K562 (cell line): ENCODE data around the gene FAM234B. TPM values are rescaled to one million over a fixed set of nuclear protein-coding genes. Genes with fewer than 3 reads are reported as not detected.

ENCODE experiments used
- DMBX1 ChIP-seq: fragments of 250-450 bp; sonication (Bioruptor Pico); IDR thresholded peaks from 2 replicates; pipeline ENCODE4 v1.8.0; 2022; ENCODE audit warnings: inconsistent platforms, mild to moderate bottlenecking, moderate library complexity, borderline replicate concordance
- NR2C1 ChIP-seq, 2 experiments: fragments of 450-650 bp; IDR thresholded peaks; 2 replicates each; pipeline ENCODE4 v1.6.1; 2017; ENCODE audit warnings: mild to moderate bottlenecking in 2 of 2, antibody characterized with exemption in 1 of 2, inconsistent platforms in 1 of 2, missing compliant biosample characterization in 1 of 2, missing genetic modification characterization in 1 of 2
- TAF7 ChIP-seq: fragments of 450-650 bp; IDR thresholded peaks from 2 replicates; pipeline ENCODE4 v1.6.1; 2016; ENCODE audit warnings: missing genetic modification characterization, missing compliant biosample characterization
- YY1 ChIP-seq, 3 experiments: IDR thresholded peaks; 2 replicates each; pipeline ENCODE4 v1.6.1; 2011; ENCODE audit warnings: low read length in 2 of 3, mild to moderate bottlenecking in 2 of 3, moderate library complexity in 2 of 3, borderline replicate concordance in 1 of 3, control low read depth in 1 of 3, low read depth in 1 of 3; ENCODE audit not compliant: insufficient read depth in 3 of 3, insufficient replicate concordance in 2 of 3, control insufficient read depth in 1 of 3, insufficient read length in 1 of 3; ENCODE audit errors: extremely low read depth in 1 of 3
- ZNF780A ChIP-seq: fragments of 250-450 bp; sonication (Bioruptor Pico); IDR thresholded peaks from 2 replicates; pipeline ENCODE4 v1.5.0; 2021; ENCODE audit warnings: mild to moderate bottlenecking
- polyA plus RNA-seq, 8 experiments: library from polyadenylated mRNA; depleted of rRNA in 4 of 8; stranded (reverse) in 5 of 8; unstranded in 3 of 8; fragments of >200 nt; fragmentation: Nextera tagmentation in 2 of 8; fragmentation: Illumina TruSeq in 1 of 8; extraction: Ambion mirVana in 2 of 8; extraction: Trizol in 1 of 8; gene quantifications; 2 replicates each; pipeline versions ENCODE4 v1.2.1 to v1.2.3, GENCODE V29; 2011 to 2014; ENCODE audit warnings: inconsistent platforms in 1 of 8, missing spikeins in 1 of 8
- total RNA-seq, 7 experiments: library from RNA; depleted of rRNA in 6 of 7; stranded (reverse); fragments of >200 nt in 6 of 7; fragmentation: Illumina TruSeq in 2 of 7; extraction: Trizol in 2 of 7; gene quantifications; 2 replicates each; pipeline versions ENCODE4 v1.2.1 to v1.2.3, GENCODE V29; 2011 to 2021; ENCODE audit warnings: low replicate concordance in 1 of 7
- TF ChIP-seq, protein P1 (sequence below): IDR thresholded peaks from 2 replicates; pipeline ENCODE4 v1.6.1; 2011; ENCODE audit warnings: borderline replicate concordance, low read depth, mild to moderate bottlenecking, moderate library complexity, low read length; ENCODE audit not compliant: insufficient read depth, poor library complexity, severe bottlenecking
- TF ChIP-seq, protein P2 (sequence below): sonication (generic); formaldehyde crosslinking; IDR thresholded peaks from 2 replicates; pipeline ENCODE4 v1.4.0; 2020; ENCODE audit warnings: mild to moderate bottlenecking, missing genetic modification reagents

FAM234B gene
- total and polyA plus RNA-seq, 9 of the 15 experiments (the other 6 are each of a cell fraction or from before 2014, with no cell fraction given): 1.00 to 4.3 (median 2.0) TPM

DNA sequence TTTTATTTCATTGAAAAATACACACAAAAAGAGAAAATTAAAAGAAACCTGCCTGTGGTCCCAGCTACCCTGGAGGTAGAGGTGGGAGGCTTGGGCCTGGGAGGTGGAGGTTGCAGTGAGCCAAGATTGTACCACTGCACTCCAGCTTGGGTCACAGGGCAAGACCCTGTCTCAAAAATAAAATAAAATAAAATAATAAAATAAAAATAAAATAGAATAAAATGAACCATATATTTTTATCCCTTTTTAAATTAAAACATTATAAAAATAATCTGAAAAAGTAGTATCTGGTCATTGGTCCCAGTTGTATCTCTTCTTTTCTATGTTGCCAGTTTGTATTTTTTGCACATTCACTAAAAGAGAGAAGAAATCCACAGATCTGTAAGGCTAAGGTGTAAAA, 16.7 kb upstream of the FAM234B start (continued):
- TF ChIP-seq, protein P1, sequence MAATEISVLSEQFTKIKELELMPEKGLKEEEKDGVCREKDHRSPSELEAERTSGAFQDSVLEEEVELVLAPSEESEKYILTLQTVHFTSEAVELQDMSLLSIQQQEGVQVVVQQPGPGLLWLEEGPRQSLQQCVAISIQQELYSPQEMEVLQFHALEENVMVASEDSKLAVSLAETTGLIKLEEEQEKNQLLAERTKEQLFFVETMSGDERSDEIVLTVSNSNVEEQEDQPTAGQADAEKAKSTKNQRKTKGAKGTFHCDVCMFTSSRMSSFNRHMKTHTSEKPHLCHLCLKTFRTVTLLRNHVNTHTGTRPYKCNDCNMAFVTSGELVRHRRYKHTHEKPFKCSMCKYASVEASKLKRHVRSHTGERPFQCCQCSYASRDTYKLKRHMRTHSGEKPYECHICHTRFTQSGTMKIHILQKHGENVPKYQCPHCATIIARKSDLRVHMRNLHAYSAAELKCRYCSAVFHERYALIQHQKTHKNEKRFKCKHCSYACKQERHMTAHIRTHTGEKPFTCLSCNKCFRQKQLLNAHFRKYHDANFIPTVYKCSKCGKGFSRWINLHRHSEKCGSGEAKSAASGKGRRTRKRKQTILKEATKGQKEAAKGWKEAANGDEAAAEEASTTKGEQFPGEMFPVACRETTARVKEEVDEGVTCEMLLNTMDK: no peak
- TF ChIP-seq DMBX1 (CRISPR knock-in tag) (no peak), YY1 (IDR thresholded peaks at IDR 0.05; ENCODE audit: borderline replicate concordance in 1 of 3, control insufficient read depth in 1 of 3, extremely low read depth in 1 of 3, insufficient read depth in 3 of 3, insufficient read length in 1 of 3, insufficient replicate concordance in 2 of 3, low read depth in 1 of 3, low read length in 2 of 3) (no peak), TAF7 (tag) (no peak), ZNF780A (CRISPR knock-in tag) (no peak), NR2C1 (IDR thresholded peaks at IDR 0.05) (no peak), NR2C1 (tag; IDR thresholded peaks at IDR 0.05) (no peak)
- TF ChIP-seq, protein P2, sequence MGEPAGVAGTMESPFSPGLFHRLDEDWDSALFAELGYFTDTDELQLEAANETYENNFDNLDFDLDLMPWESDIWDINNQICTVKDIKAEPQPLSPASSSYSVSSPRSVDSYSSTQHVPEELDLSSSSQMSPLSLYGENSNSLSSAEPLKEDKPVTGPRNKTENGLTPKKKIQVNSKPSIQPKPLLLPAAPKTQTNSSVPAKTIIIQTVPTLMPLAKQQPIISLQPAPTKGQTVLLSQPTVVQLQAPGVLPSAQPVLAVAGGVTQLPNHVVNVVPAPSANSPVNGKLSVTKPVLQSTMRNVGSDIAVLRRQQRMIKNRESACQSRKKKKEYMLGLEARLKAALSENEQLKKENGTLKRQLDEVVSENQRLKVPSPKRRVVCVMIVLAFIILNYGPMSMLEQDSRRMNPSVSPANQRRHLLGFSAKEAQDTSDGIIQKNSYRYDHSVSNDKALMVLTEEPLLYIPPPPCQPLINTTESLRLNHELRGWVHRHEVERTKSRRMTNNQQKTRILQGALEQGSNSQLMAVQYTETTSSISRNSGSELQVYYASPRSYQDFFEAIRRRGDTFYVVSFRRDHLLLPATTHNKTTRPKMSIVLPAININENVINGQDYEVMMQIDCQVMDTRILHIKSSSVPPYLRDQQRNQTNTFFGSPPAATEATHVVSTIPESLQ (CRISPR knock-in tag): no peak
